Heart right ventricle (tissue), 16 donors: Measurements from ENCODE around the gene SETD1B. TPM values are rescaled to one million over a fixed set of nuclear protein-coding genes. Genes with fewer than 3 reads are reported as not detected.

Experiments
- ATAC-seq, 8 donors: fragments of 200-7000 bp; cut with Tn5 transposase; one replicate each; pipeline ENCODE4 v1.9.1; 2020; ENCODE audit warnings: mild to moderate bottlenecking in 8 of 8, moderate library complexity in 8 of 8, moderate number of reproducible peaks in 1 of 8
- DNase-seq, 2 donors: peaks; one replicate each; pipeline ENCODE4 v3.0.0-alpha.2; 2020
- H3K27ac ChIP-seq, 10 donors: fragments of 200-600 bp; sonication (generic) in 2 of 10; one replicate each; pipeline versions ENCODE4 v1.5.0 to v1.8.0; 2020 to 2022; ENCODE audit warnings: mild to moderate bottlenecking in 3 of 10
- H3K27me3 ChIP-seq, 7 donors: fragments of 200-600 bp; one replicate each; pipeline ENCODE4 v1.8.0; 2021 to 2022; ENCODE audit warnings: mild to moderate bottlenecking in 2 of 7
- H3K36me3 ChIP-seq, 9 donors: fragments of 200-600 bp; sonication (generic) in 1 of 9; one replicate each; pipeline versions ENCODE4 v1.5.0 to v1.8.0; 2020 to 2022; ENCODE audit warnings: mild to moderate bottlenecking in 2 of 9
- H3K4me1 ChIP-seq, 9 donors: fragments of 200-600 bp; sonication (generic) in 1 of 9; one replicate each; pipeline versions ENCODE4 v1.5.0 to v1.8.0; 2020 to 2022; ENCODE audit warnings: mild to moderate bottlenecking in 4 of 9
- H3K4me3 ChIP-seq, 10 donors: fragments of 200-600 bp; sonication (generic) in 2 of 10; one replicate each; pipeline versions ENCODE4 v1.5.0 to v1.8.0; 2020 to 2022; ENCODE audit warnings: mild to moderate bottlenecking in 7 of 10, moderate library complexity in 2 of 10
- H3K9me3 ChIP-seq, 11 donors: fragments of 200-600 bp in 10 of 11; sonication (generic) in 2 of 11; one replicate each; pipeline versions ENCODE4 v1.5.0 to v1.8.0; 2013 to 2022; ENCODE audit warnings: mild to moderate bottlenecking in 2 of 11, control low read depth in 1 of 11, moderate library complexity in 1 of 11
- CTCF ChIP-seq, 9 donors: fragments of 200-600 bp; sonication (generic) in 2 of 9; IDR thresholded peaks; one replicate each; pipeline versions ENCODE4 v1.5.0 to v1.8.0; 2021 to 2022; ENCODE audit warnings: antibody characterized with exemption in 9 of 9, mild to moderate bottlenecking in 5 of 9, moderate library complexity in 1 of 9
- WGBS, 2 donors: extraction: QIAGEN DNeasy Blood & Tissue Kit; methylation state at CpG; one replicate each; pipeline ENCODE4 v1.1.7; 2013; ENCODE audit warnings: inconsistent platforms in 1 of 2; 5-methylcytosine and 5-hydroxymethylcytosine counted together
- intact Hi-C, 10 donors: fragments of 100-400 bp; cut with DNase I; formaldehyde crosslinking; loops; one replicate each; pipeline versions ENCODE4 v1.11.1 to v1.14.2; 2022
- polyA plus RNA-seq, 2 donors: library from polyadenylated mRNA; stranded (reverse); fragments of 200-250 nt; gene quantifications; one replicate each; pipeline ENCODE4 v1.2.3, GENCODE V29; 2013
- total RNA-seq, 10 donors: library from RNA; stranded (reverse); fragmentation: NEBNext Ultra II Directional in 3 of 10; extraction: Animal tissue kit (Norgen Biotek cat#: 25700) in 3 of 10; gene quantifications; one replicate each; pipeline versions ENCODE4 v1.2.1 to v1.2.4, GENCODE V29; 2021 to 2023
- donor health status: Arrhythmogenic right ventricular cardiomyopathy.
- donor health status: ischemic (EF 13 %, LVEDD 7.1; RV severe dilation, severe dysfunction).
- donor health status: healthy with polysubstance abuse.
- donor health status: DM: no; HTN: yes; CAD: no.
- donor health status: DM: no; HTN: no; CAD: no.
- donor health status: ischemic (EF 25% LVEDD 6.9; RV normal size, moderate dysfunction).
- donor health status: ischemic (EF 25% LVEDD 5.7; RV mildly dilated, moderate dysfunction).
- donor health status: healthy.
- donor health status: DM: yes; HTN: yes; CAD: no.
- donor health status: Ischemic cardiomyopathy.
- donor health status: ischemic (EF 35%, LVEDD 5.7; RV mildly dilated, moderate dysfunction).
- donor health status: nonischemic (EF 11% LVEDD 7.7; RV severe dilation, severe dysfunction).
- donor health status: DM: yes; HTN: yes; CAD: no.
- donor health status: PGD.
- donor health status: ischemic (EF 29% LVEDD 5.4; RV normal size, mild dysfunction).
- donor health status: nonischemic (EF 23%, LVEDD 6.1; RV moderate dilation, normal function).

SETD1B gene
- total and polyA plus RNA-seq, 12 donors, result 2.8 to 14.8 (median 11.2) TPM

- Histone ChIP-seq H3K4me1 (no peaks in the 10 kb centered on the region), H3K36me3 (peaks cover 17 to 100% (median 83%) of the 10 kb centered on the region in 9 donors), H3K9me3 (no peaks in the 10 kb centered on the region), H3K27ac (no peak overlapping the region), H3K4me3 (no peak overlapping the region), H3K27me3 (no peaks in the 10 kb centered on the region)
- DNase-seq (no peak), ATAC-seq (no peak)
- 91 to 93% methylated on average over 22 of the region's 22 CpGs for WGBS, 2 donors
- intact Hi-C loops, result loop anchor here in 1 of 10 donors (10.0 kb wide), 1 partner anchor 75 kb away; no protein-coding TSS in a partner anchor
- no peak for TF ChIP-seq CTCF (IDR thresholded peaks at IDR 0.05)
Measured at GRCh38 chr12:121819212-121819949, 15.6 kb downstream of the SETD1B start.

GRCh38 chr12:121820056-121820455 lies 16.2 kb downstream of the SETD1B start:
- peaks cover 11 to 100% (median 79%) of the 10 kb centered on the region in 9 donors for H3K36me3 ChIP-seq
- whole genome bisulfite sequencing, 2 donors, result 85 to 89% methylated on average over 7 of the region's 7 CpGs
- TF ChIP-seq CTCF (IDR thresholded peaks at IDR 0.05), result no peak

GRCh38 chr12:121822393-121823100 lies 18.7 kb downstream of the SETD1B start:
- no peak for TF ChIP-seq CTCF (IDR thresholded peaks at IDR 0.05)
- H3K4me1 ChIP-seq, result no peaks in the 10 kb centered on the region
- no peak for DNase-seq
- H3K36me3 ChIP-seq, result peaks cover 5 to 98% (median 77%) of the 10 kb centered on the region in 9 donors
- H3K27me3 ChIP-seq, result no peaks in the 10 kb centered on the region
- no peak overlapping the region for H3K4me3 ChIP-seq
- WGBS, 2 donors, result 91 to 92% methylated on average over 36 to 39 of the region's 39 CpGs
- ATAC-seq, result peak in 3 of 8 donors; percentile 3 to 29 (median 7)
- no peak overlapping the region for H3K27ac ChIP-seq
- no peaks in the 10 kb centered on the region for H3K9me3 ChIP-seq
- intact Hi-C loops, result no loop called here

More at GRCh38 chr12:121820056-121820455, 16.2 kb downstream of the SETD1B start:
- Histone ChIP-seq H3K9me3 (no peaks in the 10 kb centered on the region), H3K4me3 (no peak overlapping the region), H3K4me1 (no peaks in the 10 kb centered on the region), H3K27me3 (no peaks in the 10 kb centered on the region), H3K27ac (no peak overlapping the region)
- intact Hi-C loops, result no loop called here
- no peak for ATAC-seq
- no peak for DNase-seq

GRCh38 chr12:121823101-121823726 lies 19.4 kb downstream of the SETD1B start:
- TF ChIP-seq CTCF (IDR thresholded peaks at IDR 0.05), result no peak
- no peaks in the 10 kb centered on the region for H3K9me3 ChIP-seq
- 86 to 93% methylated on average over 30 to 36 of the region's 36 CpGs for WGBS, 2 donors
- no peak overlapping the region for H3K27ac ChIP-seq
- DNase-seq, result no peak
- no peaks in the 10 kb centered on the region for H3K4me1 ChIP-seq
- intact Hi-C loops, result no loop called here
- no peaks in the 10 kb centered on the region for H3K27me3 ChIP-seq
- peaks cover 5 to 98% (median 77%) of the 10 kb centered on the region in 9 donors for H3K36me3 ChIP-seq
- H3K4me3 ChIP-seq, result no peak overlapping the region
- ATAC-seq, result peak in 2 of 8 donors; percentile 2 to 7
